Endothelial cell of umbilical vein (primary cell): ENCODE results near the gene CCDC136. TPM values are rescaled to one million over a fixed set of nuclear protein-coding genes. Genes with fewer than 3 reads are reported as not detected.
A peak's percentile ranks its signal among the peaks of the same experiment; 100 is the strongest.

Experiments used
- BruUV-seq: library from RNA; stranded (reverse); fragments of 400-500 nt; replicated peaks from 2 replicates; lab custom pipeline; 2021; lab: Mats Ljungman, UMichigan
- CTCF ChIA-PET: fragments of 300-600, 350-600 bp; sonication (Branson Sonifier 250); formaldehyde crosslinking; loops from one replicate; lab custom pipeline; 2021; ENCODE audit warnings: antibody characterized with exemption, inconsistent platforms; lab: Charles Lee
- POLR2A ChIA-PET: fragments of 300-600, 350-600 bp; sonication (Branson Sonifier 250); formaldehyde crosslinking; loops from one replicate; lab custom pipeline; 2021; ENCODE audit warnings: antibody characterized with exemption, inconsistent platforms; lab: Charles Lee
- DNase-seq: peaks from one replicate; pipeline ENCODE4 v3.0.0-alpha.2; 2011; ENCODE audit warnings: low read depth, low spot score
- FAIRE-seq: peaks from 2 replicates; lab custom pipeline; 2011; peaks lifted over from hg19 to GRCh38; lab: Jason Lieb, UNC
- H2AFZ ChIP-seq: 2 replicates; pipeline ENCODE4 v1.6.0; 2012; ENCODE audit warnings: low read depth, low read length, control low read depth, inconsistent platforms
- H3K27ac ChIP-seq: 2 replicates; pipeline ENCODE4 v1.5.1; 2011; ENCODE audit warnings: low read depth, mild to moderate bottlenecking, control low read depth, low read length, moderate library complexity; ENCODE audit not compliant: insufficient read depth
- H3K27me3 ChIP-seq, 2 experiments: 2 replicates each; pipeline versions ENCODE4 v1.6.0 to v1.6.1; 2011; ENCODE audit warnings: low read length in 2 of 2, mixed read lengths in 1 of 2; ENCODE audit not compliant: control insufficient read depth in 2 of 2, insufficient read depth in 2 of 2
- H3K36me3 ChIP-seq, 2 experiments: 2 replicates in 1 of 2; 3 replicates in 1 of 2; pipeline ENCODE4 v1.5.1; 2011; ENCODE audit warnings: low read length in 2 of 2, mild to moderate bottlenecking in 1 of 2, moderate library complexity in 1 of 2; ENCODE audit not compliant: control insufficient read depth in 2 of 2, insufficient read depth in 2 of 2; ENCODE audit errors: extremely low read depth in 1 of 2
- H3K4me1 ChIP-seq: 3 replicates; pipeline ENCODE4 v1.5.1; 2011; ENCODE audit warnings: mild to moderate bottlenecking, low read length; ENCODE audit not compliant: control insufficient read depth, insufficient read depth; ENCODE audit errors: extremely low read depth
- H3K4me2 ChIP-seq: 2 replicates; pipeline ENCODE4 v1.6.1; 2011; ENCODE audit warnings: low read length, control low read depth, mixed read lengths; ENCODE audit not compliant: insufficient read depth
- H3K4me3 ChIP-seq, 3 experiments: fragments of 200-600 bp in 1 of 3; sonication (generic), shearing (Covaris generic) in 1 of 3; replicated peaks in 1 of 3; 2 replicates each; pipeline ENCODE4 v1.5.1; 2011 to 2016; ENCODE audit warnings: control low read depth in 3 of 3, low read length in 3 of 3, mild to moderate bottlenecking in 2 of 3, inconsistent platforms in 1 of 3, low read depth in 1 of 3, moderate library complexity in 1 of 3; ENCODE audit not compliant: insufficient read depth in 1 of 3
- H3K79me2 ChIP-seq: 2 replicates; pipeline ENCODE4 v1.6.0; 2012; ENCODE audit warnings: low read length, inconsistent platforms; ENCODE audit not compliant: control insufficient read depth, insufficient read depth
- H3K9ac ChIP-seq: replicated peaks from 2 replicates; pipeline ENCODE3; 2011; ENCODE audit warnings: low read length, control low read depth; ENCODE audit not compliant: insufficient read depth; ENCODE audit errors: extremely low read depth
- H3K9me1 ChIP-seq: replicated peaks from 3 replicates; pipeline ENCODE4 v1.6.0; 2011; ENCODE audit warnings: mild to moderate bottlenecking, low read length; ENCODE audit not compliant: control insufficient read depth, insufficient read depth; ENCODE audit errors: extremely low read depth
- H3K9me3 ChIP-seq: replicated peaks from 2 replicates; pipeline ENCODE4 v1.5.1; 2012; ENCODE audit warnings: low read length, inconsistent platforms; ENCODE audit not compliant: control insufficient read depth, insufficient read depth
- H4K20me1 ChIP-seq: replicated peaks from 2 replicates; pipeline ENCODE3; 2011; ENCODE audit warnings: mild to moderate bottlenecking, low read length; ENCODE audit not compliant: control insufficient read depth, insufficient read depth; ENCODE audit errors: extremely low read depth
- CTCF ChIP-seq, 2 donors: IDR thresholded peaks; 1 replicate in 1 of 2; 2 replicates in 1 of 2; pipeline ENCODE4 v1.5.1; 2011; ENCODE audit warnings: low read length in 2 of 2, mild to moderate bottlenecking in 2 of 2, moderate library complexity in 2 of 2, control low read depth in 1 of 2, inconsistent platforms in 1 of 2, low read depth in 1 of 2; ENCODE audit not compliant: insufficient read depth in 1 of 2; ENCODE audit errors: extremely low read depth in 1 of 2
- EZH2 ChIP-seq: IDR thresholded peaks from 2 replicates; pipeline ENCODE4 v1.6.1; 2012; ENCODE audit warnings: borderline replicate concordance, low read depth, mild to moderate bottlenecking, moderate library complexity, low read length, inconsistent platforms; ENCODE audit not compliant: severe bottlenecking
- FOS ChIP-seq: IDR thresholded peaks from 2 replicates; pipeline ENCODE4 v1.6.1; 2011; ENCODE audit warnings: mild to moderate bottlenecking, low read length, moderate library complexity, borderline replicate concordance; ENCODE audit not compliant: insufficient read depth
- GATA2 ChIP-seq: IDR thresholded peaks from 2 replicates; pipeline ENCODE4 v1.7.0; 2011; ENCODE audit warnings: low read depth, mild to moderate bottlenecking, moderate library complexity, mixed read lengths, low read length; ENCODE audit not compliant: insufficient read length, insufficient read depth
- JUN ChIP-seq: IDR thresholded peaks from 2 replicates; pipeline ENCODE4 v1.6.1; 2011; ENCODE audit warnings: borderline replicate concordance, low read depth; ENCODE audit not compliant: insufficient read length, insufficient read depth
- MAX ChIP-seq: IDR thresholded peaks from 2 replicates; pipeline ENCODE4 v1.6.1; 2011; ENCODE audit not compliant: insufficient read depth, insufficient read length
- MYC ChIP-seq: IDR thresholded peaks from one replicate; pipeline ENCODE4 v1.6.1; 2011; ENCODE audit warnings: mild to moderate bottlenecking, low read depth, low read length
- POLR2A ChIP-seq: IDR thresholded peaks from 2 replicates; pipeline ENCODE4 v1.6.1; 2012; ENCODE audit warnings: low read depth, mild to moderate bottlenecking, control low read depth, low read length
- POLR2AphosphoS5 ChIP-seq: IDR thresholded peaks from 2 replicates; pipeline ENCODE4 v1.6.1; 2012; ENCODE audit warnings: low read depth, mild to moderate bottlenecking, control low read depth, low read length, moderate library complexity; ENCODE audit not compliant: insufficient read depth
- dilution Hi-C: fragments of 300-500 bp; cut with MboI; formaldehyde crosslinking; loops from one replicate; pipeline ENCODE4 v1.15.0; 2019; ENCODE audit warnings: low sequenced_read_pairs; ENCODE audit not compliant: extremely low pct_ligation_motif_present
- intact Hi-C: fragments of 100-400 bp; cut with micrococcal nuclease; formaldehyde crosslinking; loops from one replicate; pipeline ENCODE4 v1.10.0; 2022
- polyA plus RNA-seq, 4 experiments: library from polyadenylated mRNA; depleted of rRNA in 3 of 4; stranded (reverse) in 3 of 4; unstranded in 1 of 4; fragments of >200 nt; gene quantifications; 2 replicates each; pipeline versions ENCODE4 v1.2.1 to v1.2.3, GENCODE V29; 2011 to 2012; ENCODE audit warnings: missing spikeins in 1 of 4
- total RNA-seq: library from RNA; stranded (reverse); gene quantifications from 2 replicates; pipeline ENCODE4 v1.2.3, GENCODE V29; 2021

The CCDC136 gene
- total and polyA plus RNA-seq, 2 donors (not counting 3 experiments of a cell fraction or from before 2014, with no cell fraction given), result 1.8 to 3.3 TPM

GRCh38 chr7:128869944-128870285, 78.1 kb downstream of the CCDC136 start:
- no peaks in the 10 kb centered on the region for H3K79me2 ChIP-seq
- no peaks in the 10 kb centered on the region for H4K20me1 ChIP-seq
- intact Hi-C loops (no loop called here), dilution Hi-C loops (no loop called here)
- CTCF ChIA-PET, result no interaction called here
- TF ChIP-seq POLR2AphosphoS5, result no peak
- TF ChIP-seq POLR2A, result no peak
- no peak for TF ChIP-seq JUN
- TF ChIP-seq MYC, result no peak
- TF ChIP-seq FOS, result no peak
- no peak for TF ChIP-seq EZH2
- no peak for TF ChIP-seq GATA2
- TF ChIP-seq CTCF (IDR thresholded peaks at IDR 0.05; ENCODE audit: extremely low read depth in 1 of 2, insufficient read depth in 1 of 2, low read depth in 1 of 2, low read length in 2 of 2), result no peak
- no peak for TF ChIP-seq MAX
- H3K9ac ChIP-seq, result no peak overlapping the region
- H3K27ac ChIP-seq, result no peak overlapping the region
- POLR2A ChIA-PET, result no interaction called here
- DNase-seq (no peak), FAIRE-seq (no peak)
- peak overlapping the region; percentile 67 for H3K4me2 ChIP-seq
- no peaks in the 10 kb centered on the region for H3K9me1 ChIP-seq
- H3K9me3 ChIP-seq, result no peaks in the 10 kb centered on the region
- H2AFZ ChIP-seq, result peak overlapping the region; percentile 28
- peak overlapping the region in 1 of 3 experiments; percentile 38 for H3K4me3 ChIP-seq
- no TSS peak for BruUV-seq
- H3K27me3 ChIP-seq, result peaks cover 2% of the 10 kb centered on the region in 2 experiments
- peaks cover 3% of the 10 kb centered on the region for H3K4me1 ChIP-seq
- H3K36me3 ChIP-seq, result peaks cover 0 to 14% of the 10 kb centered on the region in 2 experiments
